DMS114 treated with DMSO at 0.1 percent for 48 hours (cell line): ENCODE measurements around the gene NEMP2.
"Not testable (repeated sequence)": the region's sequence is repeated elsewhere in the genome, so short reads cannot be mapped to it uniquely, and the experiment has no call there.

Experiments used
- DNase-seq: peaks from one replicate; lab custom pipeline; 2025; ENCODE audit not compliant: unreplicated experiment; lab: John Stamatoyannopoulos, UW

Gene NEMP2

GRCh38 chr2:190527214-190527613, 7.3 kb downstream of the NEMP2 start:
- DNase-seq = no peak

DNA sequence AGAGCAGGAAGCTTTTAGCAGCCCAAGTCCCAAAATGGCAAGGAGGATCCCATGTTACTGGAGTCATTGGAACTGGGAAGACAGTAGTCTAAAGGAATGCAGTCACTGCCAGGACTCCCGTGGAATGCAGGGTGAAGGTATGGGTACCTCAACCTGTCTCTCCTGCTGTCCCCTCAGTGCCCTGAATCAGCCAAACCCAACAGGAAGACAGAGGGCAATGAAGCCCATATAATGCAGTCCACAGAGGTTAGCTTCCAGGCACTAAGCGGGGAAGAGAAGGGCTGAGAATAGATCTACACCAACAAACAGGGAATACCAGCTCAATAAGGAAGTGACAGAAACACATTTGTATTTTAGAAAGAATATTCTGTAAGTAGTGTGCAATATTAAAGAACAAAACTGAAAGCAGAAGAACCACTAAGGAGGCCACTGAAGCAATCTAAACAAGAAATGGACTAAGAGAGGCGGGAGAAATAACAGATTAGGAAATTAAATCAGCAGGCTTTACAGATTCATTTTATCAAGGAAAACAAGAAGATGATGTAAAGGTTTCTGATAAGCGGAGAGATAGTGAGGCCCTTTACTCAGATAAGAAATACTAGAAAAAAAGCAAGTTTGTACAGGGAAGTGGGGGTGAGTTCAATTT, 8.3 kb downstream of the NEMP2 start:
- no peak for DNase-seq

DNA sequence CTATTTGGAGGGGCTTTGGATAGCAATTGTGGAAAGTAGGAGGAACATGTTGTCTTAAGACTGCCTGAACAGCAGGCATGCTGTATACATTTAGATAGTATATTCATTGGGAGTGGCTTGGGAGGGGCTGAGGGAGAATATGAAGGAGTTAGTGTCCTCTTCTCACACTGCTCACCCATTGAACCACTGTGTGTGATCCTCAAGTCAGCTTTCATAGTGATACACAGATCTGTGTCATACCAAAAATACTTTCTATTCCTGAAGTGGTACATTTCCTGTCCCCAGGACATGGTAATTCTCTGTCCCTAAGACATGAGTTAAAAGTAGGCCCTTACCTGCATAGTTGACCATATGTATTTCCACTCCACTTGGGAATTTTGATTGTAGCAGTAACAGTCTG, 9.6 kb downstream of the NEMP2 start:
- DNase-seq = no peak

- DNase-seq = no peak
Measured at GRCh38 chr2:190519975-190520767, 14.4 kb downstream of the NEMP2 start.

DNA sequence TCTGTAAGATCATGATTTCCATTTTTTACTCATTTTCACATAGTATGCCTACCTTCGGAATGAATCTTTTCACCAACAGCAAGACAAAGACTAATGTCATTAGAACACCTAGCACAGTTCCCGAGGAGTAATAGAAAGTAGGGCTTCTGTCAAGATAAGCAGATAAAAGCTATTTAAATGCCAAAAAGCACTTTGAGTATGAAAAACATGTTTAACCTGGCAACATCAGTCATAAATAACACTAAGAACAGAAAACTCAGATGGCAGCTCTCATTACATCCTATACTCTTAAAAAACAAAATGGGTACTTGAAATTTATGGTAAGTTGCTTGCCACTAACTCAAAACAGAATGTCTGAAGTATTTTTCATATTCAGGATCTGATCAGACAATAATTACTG, 17.1 kb downstream of the NEMP2 start:
- no peak for DNase-seq

DNA sequence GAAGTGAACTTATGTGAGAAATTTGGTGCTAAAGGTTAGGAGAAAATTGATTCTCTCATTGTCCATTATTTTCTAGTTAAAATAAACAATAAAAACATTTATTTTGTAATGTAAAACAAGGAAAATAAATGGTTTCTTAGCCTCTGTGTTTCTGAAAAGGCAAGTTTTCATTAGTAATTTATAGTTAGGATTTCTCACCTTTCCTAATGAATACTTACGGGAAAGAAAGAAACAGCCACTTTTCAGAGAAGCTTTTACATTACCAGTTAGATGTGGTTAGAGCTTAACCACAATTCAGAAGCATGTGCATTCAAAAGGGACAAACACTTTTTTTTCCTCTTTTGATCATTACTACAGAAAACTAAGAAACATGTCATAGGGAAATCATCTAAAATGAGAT, 18.8 kb downstream of the NEMP2 start:
- no peak for DNase-seq

- DNase-seq = no peak
Measured at GRCh38 chr2:190514676-190515075, 19.8 kb downstream of the NEMP2 start.

DNA sequence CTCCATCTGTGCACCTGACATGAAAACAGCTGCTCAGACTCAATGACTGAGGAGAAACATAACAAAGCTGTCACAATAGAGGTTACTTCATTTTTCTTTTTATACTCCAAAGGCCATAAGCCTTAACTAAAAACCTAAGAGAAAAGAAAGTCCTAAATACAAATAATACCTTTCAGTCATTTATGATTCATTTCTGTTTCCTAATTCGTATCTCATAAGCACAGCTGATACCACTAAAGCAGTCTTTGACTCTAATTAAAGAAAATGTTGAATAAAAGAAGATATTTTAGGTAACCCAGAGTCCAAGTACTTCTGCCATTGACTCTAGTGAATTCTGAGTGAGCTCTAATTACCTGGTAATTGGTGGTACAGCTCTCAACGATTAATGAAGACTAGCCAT, 20.6 kb downstream of the NEMP2 start:
- DNase-seq = no peak

DNA sequence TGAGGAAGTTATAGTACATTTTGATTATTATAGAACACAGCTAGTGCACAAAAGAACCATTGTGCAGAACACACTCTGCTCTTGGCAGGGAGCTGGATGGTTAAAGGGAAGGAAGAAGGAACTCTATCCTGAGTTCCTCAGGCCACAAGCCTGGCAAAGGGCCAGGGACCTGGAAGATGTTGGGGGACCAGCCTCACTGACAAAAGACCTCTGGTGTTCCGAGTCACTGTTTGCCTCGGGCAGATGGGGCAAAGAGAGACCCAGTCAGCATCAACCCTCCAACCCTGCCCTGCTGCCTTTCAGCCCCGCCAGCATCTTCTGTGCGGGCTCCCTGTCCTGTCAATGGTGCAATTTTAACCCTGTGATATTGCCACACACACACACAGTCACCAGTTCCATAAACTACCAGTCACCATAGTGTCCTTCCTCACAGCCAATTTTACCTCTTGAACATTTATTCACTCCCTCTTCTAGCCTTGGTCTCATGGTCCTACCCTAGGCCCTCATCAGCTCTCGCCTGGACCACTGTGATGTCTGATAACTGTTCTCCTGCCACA, 21.9 kb downstream of the NEMP2 start:
- no peak for DNase-seq

DNA sequence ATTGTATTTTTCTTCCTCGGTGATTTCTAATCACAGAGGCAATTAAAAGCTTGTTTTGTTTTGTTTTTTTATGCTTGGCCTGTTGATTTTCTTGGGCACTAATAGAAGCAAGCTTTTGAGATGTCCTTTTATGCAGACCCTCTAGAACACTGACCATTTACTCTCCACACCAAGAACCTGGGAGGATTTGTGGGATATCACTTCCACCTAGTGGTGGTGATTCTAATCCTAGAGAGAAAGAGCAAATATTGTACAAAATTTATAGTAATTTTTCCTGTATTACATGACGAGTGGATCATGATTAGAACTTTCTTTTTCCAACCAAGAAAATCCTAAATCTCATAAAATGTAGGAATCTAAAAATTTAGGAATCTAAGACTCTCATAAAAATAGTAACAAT, 23.4 kb downstream of the NEMP2 start:
- DNase-seq = peak; percentile 15

DNA sequence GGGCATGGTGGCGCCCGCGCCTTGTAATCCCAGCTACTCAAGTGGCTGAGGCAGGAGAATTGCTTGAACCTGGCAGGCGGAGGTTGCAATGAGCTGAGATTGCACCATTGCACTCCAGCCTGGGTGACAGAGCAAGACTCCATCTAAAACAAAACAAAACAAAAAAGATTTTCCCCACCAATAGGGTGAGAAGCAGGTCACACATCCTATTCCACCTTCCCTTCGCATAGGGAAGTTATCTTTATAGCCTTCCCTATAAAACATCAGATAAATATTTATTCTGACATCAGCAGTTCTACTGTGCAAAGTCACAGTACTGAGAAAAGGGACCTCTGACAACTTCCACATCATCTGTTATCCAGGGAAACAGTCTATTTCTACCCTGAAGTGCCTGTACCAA, 24.6 kb downstream of the NEMP2 start:
- DNase-seq = not testable (repeated sequence)

GRCh38 chr2:190507135-190507534, 27.4 kb downstream of the NEMP2 start:
- no peak for DNase-seq

GRCh38 chr2:190506666-190507065, 27.9 kb downstream of the NEMP2 start:
- DNase-seq = no peak

- no peak for DNase-seq
Measured at GRCh38 chr2:190505696-190506095, 28.8 kb downstream of the NEMP2 start.

DNA sequence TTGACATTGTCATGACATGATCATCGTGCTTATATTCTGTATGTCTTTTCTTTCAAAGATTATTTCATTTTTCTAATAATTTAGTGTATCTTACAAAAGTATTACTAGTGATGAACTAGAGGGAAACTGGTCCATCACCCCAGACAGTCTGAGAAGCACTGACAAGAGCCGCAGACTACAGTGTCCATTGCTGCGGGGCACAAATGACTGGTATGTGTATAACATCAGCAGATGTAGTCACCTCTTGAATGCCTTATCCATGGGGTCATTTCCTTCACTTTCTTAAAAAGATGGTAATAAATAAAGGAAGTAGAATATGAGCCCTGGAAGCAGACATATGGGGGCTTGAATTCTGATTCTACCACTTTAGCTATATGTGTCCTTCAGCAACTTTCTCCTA, 29.6 kb downstream of the NEMP2 start:
- DNase-seq = no peak

- no peak for DNase-seq
Measured at GRCh38 chr2:190503088-190503487, 31.4 kb downstream of the NEMP2 start.

GRCh38 chr2:190501702-190502407, 32.7 kb downstream of the NEMP2 start:
- DNase-seq = no peak

DNA sequence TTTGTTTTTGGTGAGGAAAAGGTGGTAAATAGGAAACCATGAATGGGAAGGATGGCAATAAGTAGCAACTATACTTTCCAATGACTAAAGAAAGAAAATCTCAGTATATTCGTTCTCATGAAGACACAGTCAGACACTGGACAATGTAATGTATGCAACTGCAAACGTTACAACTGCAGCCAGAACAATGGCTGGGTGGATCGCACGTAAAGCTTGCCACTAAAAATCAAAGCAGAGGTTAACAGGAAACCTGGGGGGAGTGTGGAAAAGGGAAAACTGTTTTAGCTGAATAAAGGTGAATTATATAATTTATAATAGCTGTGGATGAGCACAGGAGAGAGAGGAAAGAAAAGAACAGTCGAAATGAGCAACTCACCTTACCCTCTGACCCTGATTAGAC, 33.3 kb downstream of the NEMP2 start:
- no peak for DNase-seq

GRCh38 chr2:190500054-190500502, 34.4 kb downstream of the NEMP2 start:
- no peak for DNase-seq

DNA sequence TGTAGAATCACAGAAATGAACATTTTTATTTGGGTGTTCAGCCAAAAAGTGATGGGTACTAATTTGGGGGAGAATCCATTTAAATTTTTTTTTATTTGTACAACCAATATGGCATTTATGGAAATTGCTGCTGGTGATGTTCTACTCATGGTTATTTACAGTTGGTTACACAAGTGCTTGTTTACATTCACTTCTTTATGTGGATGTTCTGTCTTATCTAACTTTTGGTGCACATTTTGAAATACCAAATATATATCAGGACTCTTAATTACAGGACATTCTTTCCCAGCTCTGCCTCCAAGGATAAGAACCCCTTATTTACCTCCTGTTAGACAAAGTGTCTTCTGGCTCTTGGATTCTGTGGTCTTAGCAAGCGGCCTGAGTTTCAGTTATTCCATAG, 35.2 kb downstream of the NEMP2 start:
- DNase-seq = no peak

DNA sequence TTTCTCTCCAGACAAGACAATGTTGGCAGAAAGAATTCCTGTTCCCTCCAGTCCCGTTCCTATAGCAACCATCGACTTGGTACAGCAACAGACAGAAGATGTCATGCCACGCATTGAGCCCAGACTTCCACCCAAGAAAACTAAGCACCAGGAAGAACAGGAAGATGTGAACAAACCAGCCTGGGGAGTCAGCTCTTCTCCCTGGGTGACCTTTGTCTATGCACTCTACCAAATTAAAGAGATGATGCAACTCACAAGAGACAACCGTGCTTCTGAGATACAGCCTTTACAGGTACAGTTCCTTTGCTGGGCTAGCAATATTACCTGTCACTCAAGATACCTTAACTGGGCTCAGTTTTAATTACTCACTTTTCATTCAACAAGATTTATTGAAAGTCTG, 37.1 kb downstream of the NEMP2 start:
- DNase-seq = no peak
